Mononuclear cell (primary cell): ENCODE results near the gene RPS19BP1. TPM values are rescaled to one million over a fixed set of nuclear protein-coding genes. Genes with fewer than 3 reads are reported as not detected.

ENCODE experiments used
- H3K27me3 ChIP-seq: 2 replicates; pipeline ENCODE4 v1.6.0; 2011; ENCODE audit warnings: low read length, control low read depth; ENCODE audit not compliant: insufficient read depth
- H3K4me1 ChIP-seq: 2 replicates; pipeline ENCODE4 v1.5.1; 2011; ENCODE audit warnings: mild to moderate bottlenecking, low read length, control low read depth; ENCODE audit not compliant: insufficient read depth
- H3K4me3 ChIP-seq: 2 replicates; pipeline ENCODE4 v1.5.1; 2011; ENCODE audit warnings: mild to moderate bottlenecking, low read length, moderate library complexity
- H3K9me3 ChIP-seq: 2 replicates; pipeline ENCODE4 v1.5.1; 2011; ENCODE audit warnings: low read depth, mild to moderate bottlenecking, control low read depth, low read length
- total RNA-seq: library from RNA; depleted of rRNA; stranded (reverse); fragments of >200 nt; gene quantifications from one replicate; pipeline ENCODE4 v1.2.3, GENCODE V29; 2012

Gene RPS19BP1
- total RNA-seq, 1 donor = 49.2 TPM

- Histone ChIP-seq H3K4me3 (no peak overlapping the region), H3K27me3 (peaks cover 6% of the 10 kb centered on the region), H3K4me1 (peaks cover 8% of the 10 kb centered on the region), H3K9me3 (no peaks in the 10 kb centered on the region)
These were observed 13.1 kb upstream of the RPS19BP1 start for GRCh38 chr22:39545386-39546365.

GRCh38 chr22:39543095-39543494, 10.5 kb upstream of the RPS19BP1 start:
- Histone ChIP-seq H3K4me3 (no peak overlapping the region), H3K4me1 (peaks cover 8% of the 10 kb centered on the region), H3K27me3 (peaks cover 6% of the 10 kb centered on the region), H3K9me3 (no peaks in the 10 kb centered on the region)

GRCh38 chr22:39537975-39538374, 5.4 kb upstream of the RPS19BP1 start:
- H3K4me3 ChIP-seq = no peak overlapping the region
- H3K27me3 ChIP-seq = no peaks in the 10 kb centered on the region
- H3K4me1 ChIP-seq = peaks cover 10% of the 10 kb centered on the region
- no peaks in the 10 kb centered on the region for H3K9me3 ChIP-seq

- H3K9me3 ChIP-seq = no peaks in the 10 kb centered on the region
- no peak overlapping the region for H3K4me3 ChIP-seq
- peaks cover 15% of the 10 kb centered on the region for H3K4me1 ChIP-seq
- no peaks in the 10 kb centered on the region for H3K27me3 ChIP-seq
These were observed 4.2 kb upstream of the RPS19BP1 start for GRCh38 chr22:39536711-39537110.

GRCh38 chr22:39535831-39536449, 3.4 kb upstream of the RPS19BP1 start:
- no peaks in the 10 kb centered on the region for H3K27me3 ChIP-seq
- no peak overlapping the region for H3K4me3 ChIP-seq
- peaks cover 22% of the 10 kb centered on the region for H3K4me1 ChIP-seq
- no peaks in the 10 kb centered on the region for H3K9me3 ChIP-seq

GRCh38 chr22:39535357-39535725, 2.8 kb upstream of the RPS19BP1 start:
- no peaks in the 10 kb centered on the region for H3K27me3 ChIP-seq
- H3K4me1 ChIP-seq = peaks cover 28% of the 10 kb centered on the region
- H3K9me3 ChIP-seq = no peaks in the 10 kb centered on the region
- H3K4me3 ChIP-seq = no peak overlapping the region

GRCh38 chr22:39534591-39535356, 2.2 kb upstream of the RPS19BP1 start:
- no peak overlapping the region for H3K4me3 ChIP-seq
- H3K27me3 ChIP-seq = no peaks in the 10 kb centered on the region
- H3K4me1 ChIP-seq = peaks cover 34% of the 10 kb centered on the region
- H3K9me3 ChIP-seq = no peaks in the 10 kb centered on the region

- no peaks in the 10 kb centered on the region for H3K27me3 ChIP-seq
- H3K4me3 ChIP-seq = no peak overlapping the region
- peaks cover 41% of the 10 kb centered on the region for H3K4me1 ChIP-seq
- no peaks in the 10 kb centered on the region for H3K9me3 ChIP-seq
These were observed 1.6 kb upstream of the RPS19BP1 start for GRCh38 chr22:39534092-39534506.

- no peaks in the 10 kb centered on the region for H3K9me3 ChIP-seq
- H3K4me3 ChIP-seq = no peak overlapping the region
- H3K4me1 ChIP-seq = peaks cover 74% of the 10 kb centered on the region
- no peaks in the 10 kb centered on the region for H3K27me3 ChIP-seq
These were observed 1.7 kb downstream of the RPS19BP1 start for GRCh38 chr22:39530692-39531331.

- peaks cover 80% of the 10 kb centered on the region for H3K4me1 ChIP-seq
- no peaks in the 10 kb centered on the region for H3K27me3 ChIP-seq
- H3K4me3 ChIP-seq = no peak overlapping the region
- no peaks in the 10 kb centered on the region for H3K9me3 ChIP-seq
These were observed 2.4 kb downstream of the RPS19BP1 start for GRCh38 chr22:39530116-39530515.

GRCh38 chr22:39529487-39529851, 3.1 kb downstream of the RPS19BP1 start:
- Histone ChIP-seq H3K4me3 (no peak overlapping the region), H3K4me1 (peaks cover 78% of the 10 kb centered on the region), H3K27me3 (no peaks in the 10 kb centered on the region), H3K9me3 (no peaks in the 10 kb centered on the region)

GRCh38 chr22:39528681-39529486, 3.7 kb downstream of the RPS19BP1 start:
- no peaks in the 10 kb centered on the region for H3K9me3 ChIP-seq
- H3K27me3 ChIP-seq = no peaks in the 10 kb centered on the region
- H3K4me1 ChIP-seq = peaks cover 82% of the 10 kb centered on the region
- no peak overlapping the region for H3K4me3 ChIP-seq

- no peaks in the 10 kb centered on the region for H3K27me3 ChIP-seq
- no peak overlapping the region for H3K4me3 ChIP-seq
- peaks cover 86% of the 10 kb centered on the region for H3K4me1 ChIP-seq
These were observed 4.4 kb downstream of the RPS19BP1 start for GRCh38 chr22:39528080-39528661.

GRCh38 chr22:39527481-39527961, 5.0 kb downstream of the RPS19BP1 start:
- Histone ChIP-seq H3K4me1 (peaks cover 92% of the 10 kb centered on the region), H3K27me3 (no peaks in the 10 kb centered on the region), H3K9me3 (no peaks in the 10 kb centered on the region), H3K4me3 (no peak overlapping the region)

More at GRCh38 chr22:39528080-39528661, 4.4 kb downstream of the RPS19BP1 start:
- no peaks in the 10 kb centered on the region for H3K9me3 ChIP-seq
